HepG2 (cell line): Measurements from ENCODE around the gene TBC1D4. TPM values are rescaled to one million over a fixed set of nuclear protein-coding genes. Genes with fewer than 3 reads are reported as not detected.

Experiments
- ATAC-seq: fragments of 200-7000 bp; cut with Tn5 transposase; 3 replicates; pipeline ENCODE4 v1.9.1; 2020; ENCODE audit warnings: mild to moderate bottlenecking, moderate library complexity
- BruUV-seq: library from RNA; stranded (reverse); fragments of 400-500 nt; replicated peaks from 2 replicates; lab custom pipeline; 2021; lab: Mats Ljungman, UMichigan
- CTCF ChIA-PET: fragments of 300-600 bp; formaldehyde crosslinking; extraction: SDS; loops from one replicate; lab custom pipeline; 2021; ENCODE audit warnings: low total read pairs, inconsistent platforms, low intra/inter-chr PET ratio; lab: Yijun Ruan, JAX
- POLR2A ChIA-PET: fragments of 350-600 bp; sonication (Branson Sonifier 250); formaldehyde crosslinking; loops from one replicate; lab custom pipeline; 2020; ENCODE audit warnings: antibody characterized with exemption, inconsistent platforms; lab: Yijun Ruan, JAX
- DNase-seq: peaks from one replicate; pipeline ENCODE4 v3.0.0-alpha.2; 2015; ENCODE audit warnings: low spot score
- FAIRE-seq: peaks from 3 replicates; lab custom pipeline; 2011; peaks lifted over from hg19 to GRCh38; lab: Jason Lieb, UNC
- H2AFZ ChIP-seq: one replicate; pipeline ENCODE4 v1.6.1; 2011; ENCODE audit warnings: low read length, inconsistent platforms
- H3K27ac ChIP-seq: fragments of 300-600 bp; 3 replicates; pipeline ENCODE4 v1.8.0; 2011; ENCODE audit warnings: mixed run types, mild to moderate bottlenecking, mixed read lengths, low read length, inconsistent platforms; ENCODE audit not compliant: insufficient read depth; ENCODE audit errors: extremely low read length
- H3K27me3 ChIP-seq, 2 experiments: fragments of 200-600 bp in 1 of 2; 2 replicates in 1 of 2; 3 replicates in 1 of 2; pipeline versions ENCODE4 v1.6.0 to v1.8.0; 2011; ENCODE audit warnings: low read length in 2 of 2, mild to moderate bottlenecking in 2 of 2, moderate library complexity in 2 of 2, inconsistent platforms in 1 of 2; ENCODE audit not compliant: insufficient read depth in 2 of 2, control insufficient read depth in 1 of 2
- H3K36me3 ChIP-seq, 2 experiments: fragments of 200-600 bp in 1 of 2; replicated peaks in 1 of 2; 2 replicates in 1 of 2; 3 replicates in 1 of 2; pipeline versions ENCODE4 v1.5.1 to v1.8.0; 2011; ENCODE audit warnings: low read length in 2 of 2, inconsistent platforms in 1 of 2; ENCODE audit not compliant: insufficient read depth in 2 of 2, control insufficient read depth in 1 of 2
- H3K4me1 ChIP-seq: 2 replicates; pipeline ENCODE4 v1.5.1; 2012; ENCODE audit warnings: low read length, inconsistent platforms; ENCODE audit not compliant: insufficient read depth
- H3K4me2 ChIP-seq: 2 replicates; pipeline ENCODE4 v1.6.0; 2011; ENCODE audit warnings: low read depth, low read length, inconsistent platforms
- H3K4me3 ChIP-seq, 3 experiments: fragments of 200-600 bp in 1 of 3; sonication (generic), shearing (Covaris generic) in 1 of 3; replicated peaks in 1 of 3; 2 replicates each; pipeline ENCODE4 v1.5.1; 2011 to 2016; ENCODE audit warnings: low read length in 3 of 3, inconsistent platforms in 2 of 3, low read depth in 2 of 3, mild to moderate bottlenecking in 2 of 3, control low read depth in 1 of 3, mixed read lengths in 1 of 3; ENCODE audit not compliant: insufficient read depth in 1 of 3
- H3K79me2 ChIP-seq: one replicate; pipeline ENCODE4 v1.6.1; 2011; ENCODE audit warnings: low read length, inconsistent platforms; ENCODE audit not compliant: insufficient read depth
- H3K9ac ChIP-seq: 2 replicates; pipeline ENCODE4 v1.6.0; 2011; ENCODE audit warnings: mild to moderate bottlenecking, low read depth, low read length, inconsistent platforms; ENCODE audit not compliant: insufficient read depth
- H3K9me3 ChIP-seq: 2 replicates; pipeline ENCODE4 v1.5.1; 2012; ENCODE audit warnings: mild to moderate bottlenecking, low read length
- H4K20me1 ChIP-seq: 2 replicates; pipeline ENCODE4 v1.6.0; 2011; ENCODE audit warnings: inconsistent platforms, mild to moderate bottlenecking, low read length, moderate library complexity; ENCODE audit not compliant: insufficient read depth
- CBX1 ChIP-seq: IDR thresholded peaks from one replicate; pipeline ENCODE4 v1.6.1; 2016; ENCODE audit warnings: antibody characterized with exemption, low read depth
- ELF4 ChIP-seq: sonication (generic); formaldehyde crosslinking; IDR thresholded peaks from 2 replicates; pipeline ENCODE4 v1.5.0; 2020; ENCODE audit warnings: missing genetic modification reagents, mild to moderate bottlenecking, moderate library complexity, borderline replicate concordance
- HNF1B ChIP-seq: sonication (generic); formaldehyde crosslinking; IDR thresholded peaks from 2 replicates; pipeline ENCODE4 v1.5.1; 2020; ENCODE audit warnings: mild to moderate bottlenecking, moderate library complexity, missing genetic modification reagents
- KAT7 ChIP-seq: IDR thresholded peaks from 2 replicates; pipeline ENCODE4 v1.6.1; 2018; ENCODE audit warnings: borderline replicate concordance, missing compliant biosample characterization
- KLF12 ChIP-seq: sonication (generic); formaldehyde crosslinking; IDR thresholded peaks from 2 replicates; pipeline ENCODE4 v1.4.0; 2020; ENCODE audit warnings: missing genetic modification reagents, borderline replicate concordance
- MAFF ChIP-seq: IDR thresholded peaks from 2 replicates; pipeline ENCODE4 v1.6.1; 2011; ENCODE audit warnings: low read depth, low read length, improper control_type of control experiment
- MAFK ChIP-seq, 2 experiments: IDR thresholded peaks in 1 of 2; conservative IDR thresholded peaks in 1 of 2; 2 replicates each; pipeline ENCODE4 v1.6.1; 2011; ENCODE audit warnings: improper control_type of control experiment in 2 of 2, low read length in 2 of 2
- MEF2D ChIP-seq: sonication (generic); formaldehyde crosslinking; IDR thresholded peaks from 2 replicates; pipeline ENCODE4 v1.5.1; 2020; ENCODE audit warnings: mild to moderate bottlenecking, missing genetic modification reagents
- POGZ ChIP-seq: sonication (generic); formaldehyde crosslinking; IDR thresholded peaks from 2 replicates; pipeline ENCODE4 v1.4.0; 2020; ENCODE audit warnings: mild to moderate bottlenecking, missing genetic modification reagents
- RFX3 ChIP-seq: IDR thresholded peaks from 2 replicates; pipeline ENCODE4 v1.6.1; 2016; ENCODE audit warnings: missing biosample characterization, missing genetic modification reagents
- TBX3 ChIP-seq: fragments of 450-650 bp; IDR thresholded peaks from 2 replicates; pipeline ENCODE4 v1.6.1; 2017; ENCODE audit warnings: antibody characterized with exemption, mild to moderate bottlenecking, inconsistent platforms, borderline replicate concordance
- TGIF2 ChIP-seq: IDR thresholded peaks from 2 replicates; pipeline ENCODE4 v1.6.1; 2016; ENCODE audit warnings: control low read depth, missing compliant biosample characterization
- ZFP36L2 ChIP-seq: sonication (generic); formaldehyde crosslinking; IDR thresholded peaks from 2 replicates; pipeline ENCODE4 v1.4.0; 2020; ENCODE audit warnings: missing genetic modification reagents
- ZFP62 ChIP-seq: sonication (generic); formaldehyde crosslinking; IDR thresholded peaks from 2 replicates; pipeline ENCODE4 v1.4.0; 2020; ENCODE audit warnings: missing genetic modification reagents
- ZNF256 ChIP-seq: sonication (generic); formaldehyde crosslinking; conservative IDR thresholded peaks from 2 replicates; pipeline ENCODE4 v1.4.0; 2020; ENCODE audit warnings: missing genetic modification reagents
- ZNF281 ChIP-seq: sonication (generic); formaldehyde crosslinking; IDR thresholded peaks from 2 replicates; pipeline ENCODE4 v1.4.0; 2020; ENCODE audit warnings: missing genetic modification reagents, borderline replicate concordance
- ZNF292 ChIP-seq: sonication (generic); formaldehyde crosslinking; IDR thresholded peaks from 2 replicates; pipeline ENCODE4 v1.8.1; 2022; ENCODE audit warnings: mild to moderate bottlenecking, low read depth, missing genetic modification reagents, borderline replicate concordance
- ZNF354B ChIP-seq: sonication (generic); formaldehyde crosslinking; IDR thresholded peaks from 2 replicates; pipeline ENCODE4 v1.8.0; 2022; ENCODE audit warnings: mild to moderate bottlenecking, missing genetic modification reagents
- ZNF460 ChIP-seq: sonication (generic); formaldehyde crosslinking; IDR thresholded peaks from 2 replicates; pipeline ENCODE4 v1.5.1; 2020; ENCODE audit warnings: missing genetic modification reagents, mild to moderate bottlenecking, borderline replicate concordance
- ZNF572 ChIP-seq: sonication (generic); formaldehyde crosslinking; IDR thresholded peaks from 2 replicates; pipeline ENCODE4 v1.5.1; 2020; ENCODE audit warnings: mild to moderate bottlenecking, missing genetic modification reagents
- ZNF614 ChIP-seq: IDR thresholded peaks from 2 replicates; pipeline ENCODE4 v1.6.1; 2018; ENCODE audit warnings: missing biosample characterization, missing genetic modification reagents, inconsistent platforms, borderline replicate concordance
- ZNF616 ChIP-seq: sonication (generic); formaldehyde crosslinking; IDR thresholded peaks from 2 replicates; pipeline ENCODE4 v1.5.0; 2020; ENCODE audit warnings: low read depth, mild to moderate bottlenecking, missing genetic modification reagents
- ZNF713 ChIP-seq: sonication (generic); formaldehyde crosslinking; IDR thresholded peaks from 2 replicates; pipeline ENCODE4 v1.4.0; 2020; ENCODE audit warnings: mild to moderate bottlenecking, missing genetic modification reagents
- ZZZ3 ChIP-seq: sonication (generic); formaldehyde crosslinking; IDR thresholded peaks from 2 replicates; pipeline ENCODE4 v1.4.0; 2020; ENCODE audit warnings: missing genetic modification reagents, mild to moderate bottlenecking, borderline replicate concordance
- in situ Hi-C: cut with HindIII; loops from 2 replicates; pipeline ENCODE4 v1.10.0; 2017; ENCODE audit warnings: low pct_unique_long_range_greater_than_20kb; ENCODE audit not compliant: extremely low pct_ligation_motif_present
- intact Hi-C: fragments of 100-400 bp; cut with micrococcal nuclease; formaldehyde crosslinking; loops from one replicate; pipeline ENCODE4 v1.10.0; 2022; ENCODE audit not compliant: unreplicated experiment
- polyA plus RNA-seq, 8 experiments: library from polyadenylated mRNA; depleted of rRNA in 3 of 8; stranded (reverse) in 7 of 8; unstranded in 1 of 8; fragments of >200 nt; fragmentation: Illumina TruSeq in 4 of 8; extraction: Trizol in 4 of 8; gene quantifications; 2 replicates each; pipeline versions ENCODE4 v1.2.1 to v1.2.3, GENCODE V29; 2011 to 2016; ENCODE audit warnings: low read depth in 4 of 8, missing spikeins in 1 of 8, mixed read lengths in 1 of 8; ENCODE audit not compliant: insufficient read depth in 1 of 8
- total RNA-seq, 5 experiments: library from RNA; depleted of rRNA; stranded (reverse); fragments of >200 nt; fragmentation: Illumina TruSeq; extraction: Trizol; gene quantifications; 2 replicates each; pipeline ENCODE4 v1.2.3, GENCODE V29; 2016; ENCODE audit warnings: low read depth in 1 of 5

TBC1D4 gene
- total and polyA plus RNA-seq, 2 of the 13 experiments (the other 11 are each of a cell fraction or from before 2014, with no cell fraction given), result 35.9 to 64.4 TPM

- no peak for TF ChIP-seq ZNF572 (CRISPR knock-in tag)
- no peak for TF ChIP-seq ZNF460 (CRISPR knock-in tag)
- TF ChIP-seq RFX3 (CRISPR knock-in tag), result no peak
- no peak for TF ChIP-seq ZFP62
- no peak for TF ChIP-seq ZZZ3
- TF ChIP-seq ZNF614 (CRISPR knock-in tag), result no peak
- TF ChIP-seq HNF1B (CRISPR knock-in tag), result no peak
- TF ChIP-seq KLF12 (CRISPR knock-in tag), result no peak
- no peak for TF ChIP-seq TGIF2 (CRISPR knock-in tag)
- no peak for TF ChIP-seq ZNF256
Measured at GRCh38 chr13:75356421-75356820, 125.5 kb downstream of the TBC1D4 start (continued).

GRCh38 chr13:75355609-75356008, 126.4 kb downstream of the TBC1D4 start:
- DNase-seq (no peak), ATAC-seq (no peak), FAIRE-seq (no peak)
- Histone ChIP-seq H3K27me3 (no peaks in the 10 kb centered on the region), H3K9me3 (no peaks in the 10 kb centered on the region), H2AFZ (no peak overlapping the region), H3K4me2 (no peak overlapping the region), H3K79me2 (peaks cover 5% of the 10 kb centered on the region), H4K20me1 (peaks cover 5% of the 10 kb centered on the region), H3K27ac (no peak overlapping the region), H3K36me3 (peaks cover 18 to 67% of the 10 kb centered on the region in 2 experiments), H3K9ac (no peak overlapping the region), H3K4me1 (peaks cover 6% of the 10 kb centered on the region), H3K4me3 (no peak overlapping the region)
- TF ChIP-seq TBX3 (no peak), ZNF281 (no peak), ELF4 (CRISPR knock-in tag) (no peak), MEF2D (CRISPR knock-in tag) (no peak), KAT7 (CRISPR knock-in tag) (no peak), ZNF292 (no peak), ZNF713 (CRISPR knock-in tag) (no peak), ZNF616 (CRISPR knock-in tag) (no peak), ZFP36L2 (no peak), MAFF (peak; percentile 49; the same call in 1 of the 2 replicates), POGZ (no peak), CBX1 (no peak), MAFK (conservative IDR thresholded peaks at IDR 0.05 in 1 of 2, IDR thresholded peaks at IDR 0.05 in 1 of 2; ENCODE audit: low read length in 2 of 2) (peak; percentile 47 to 69; a peak in 3 of 4 replicates), ZNF354B (CRISPR knock-in tag) (no peak)
- ChIA-PET CTCF (no interaction called here), POLR2A (no interaction called here)
- in situ Hi-C loops, result no loop called here
- intact Hi-C loops, result loop anchor here (5.0 kb wide), 2 partner anchors 63 to 192 kb away; partner anchors contain the start of gene UCHL3
- no TSS peak for BruUV-seq
